NCI-H2171 treated with DMSO at 0.1 percent for 48 hours (cell line): ENCODE data around the gene HTRA1.

ENCODE experiments used
- DNase-seq: peaks from one replicate; lab custom pipeline; 2025; lab: John Stamatoyannopoulos, UW

Gene HTRA1

GRCh38 chr10:122495406-122496340 is 34.3 kb downstream of the HTRA1 start:
- DNase-seq, result no peak

GRCh38 chr10:122497241-122497640 is 35.9 kb downstream of the HTRA1 start:
- DNase-seq, result no peak

GRCh38 chr10:122498521-122498920 is 37.2 kb downstream of the HTRA1 start:
- no peak for DNase-seq

DNA sequence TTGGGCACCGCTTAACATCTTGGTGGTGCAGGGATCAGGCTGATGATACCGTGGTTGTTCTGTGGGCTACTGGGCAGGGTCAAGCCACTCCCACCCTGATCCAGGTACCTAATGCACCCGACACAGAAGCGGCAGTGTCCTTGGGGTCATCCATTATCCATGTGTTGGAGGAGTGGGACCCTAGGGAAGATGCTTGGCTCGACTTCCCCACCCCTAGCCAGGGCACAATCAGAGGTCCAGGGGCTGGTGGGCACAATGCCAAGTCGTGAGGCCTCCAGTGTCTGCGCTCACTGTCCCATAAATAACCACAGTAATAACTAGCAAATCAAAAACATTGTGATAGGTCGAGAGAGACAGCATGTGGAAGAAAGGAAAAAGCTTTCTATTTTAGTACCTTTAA is 37.7 kb downstream of the HTRA1 start:
- DNase-seq, result no peak

GRCh38 chr10:122499491-122499941 is 38.2 kb downstream of the HTRA1 start:
- no peak for DNase-seq

- no peak for DNase-seq
Measured at GRCh38 chr10:122500194-122500593, 38.8 kb downstream of the HTRA1 start.

DNA sequence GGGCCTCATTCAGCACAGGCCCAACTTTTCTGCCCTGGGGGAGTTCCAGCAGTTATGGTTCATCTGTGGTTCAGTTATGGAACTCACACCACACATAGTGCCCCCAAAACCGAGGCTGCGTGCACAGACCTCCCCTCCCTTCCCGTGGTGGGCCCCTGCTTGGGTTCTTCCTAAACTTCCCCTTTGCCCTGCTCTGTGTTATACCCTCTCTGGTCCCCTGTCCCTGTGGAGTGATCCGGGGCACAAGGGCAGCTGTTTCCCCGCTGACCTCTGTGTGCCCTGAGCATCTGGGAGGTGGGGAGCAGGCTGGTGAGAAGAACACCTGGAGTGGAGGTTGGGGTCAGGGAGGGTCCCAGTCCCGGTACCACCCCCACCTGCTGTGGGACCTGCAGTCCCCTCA is 39.4 kb downstream of the HTRA1 start:
- DNase-seq, result no peak

DNA sequence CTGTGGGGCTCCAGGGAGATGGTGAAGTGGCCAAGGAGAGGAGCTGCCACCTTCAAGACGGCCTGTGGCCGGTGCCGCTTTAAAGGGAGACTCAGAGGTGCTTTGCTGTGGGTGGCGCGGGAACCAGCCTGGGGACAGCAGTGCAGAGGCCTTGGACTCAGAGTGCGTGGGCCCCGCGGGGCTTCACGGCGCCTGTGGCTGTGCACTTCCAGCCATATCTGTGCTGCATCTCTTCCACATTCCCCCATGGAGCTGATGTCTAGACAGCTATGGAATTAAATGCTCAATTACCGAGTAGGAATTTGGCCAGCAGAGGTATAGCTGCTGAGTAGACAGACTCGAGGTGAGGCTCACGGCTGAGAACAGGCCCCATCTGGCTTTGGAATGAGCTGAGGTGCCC is 41.7 kb downstream of the HTRA1 start:
- DNase-seq, result no peak

DNA sequence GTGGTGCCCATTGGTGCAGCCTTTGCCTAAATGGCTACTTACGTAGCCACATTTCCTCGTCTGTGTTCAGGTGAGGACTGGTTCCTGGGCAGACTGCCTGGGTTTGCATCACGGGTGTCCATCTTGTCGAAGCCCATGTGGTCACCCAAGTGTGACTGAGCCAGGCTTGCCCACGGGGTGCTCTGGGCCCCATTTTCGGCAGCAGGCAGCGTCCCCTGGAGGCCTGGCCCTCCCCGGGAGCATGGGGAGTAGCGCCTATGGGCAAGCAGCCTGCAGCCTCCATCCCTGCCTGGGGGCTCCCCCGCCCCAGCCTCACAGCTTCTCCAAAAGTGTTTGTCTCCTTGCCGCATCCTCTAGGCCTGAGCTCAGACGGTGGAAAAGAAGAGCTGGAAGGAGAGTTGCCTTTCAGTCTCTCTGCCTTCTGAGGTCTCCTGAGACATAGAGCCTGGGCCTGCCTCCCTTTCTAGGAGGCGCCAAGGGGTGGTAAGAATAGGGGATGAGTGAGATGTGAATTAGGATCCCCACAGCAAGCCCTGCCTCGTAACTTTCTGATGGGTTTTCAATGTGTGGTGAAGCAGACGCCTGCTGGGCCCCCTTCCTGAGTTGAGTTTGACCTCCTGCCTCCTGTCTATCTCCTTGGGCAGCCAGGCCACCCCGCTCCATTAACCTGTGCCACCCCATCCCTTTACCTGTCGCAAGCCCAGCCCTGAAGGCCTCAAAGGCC is 42.7 kb downstream of the HTRA1 start:
- no peak for DNase-seq

DNA sequence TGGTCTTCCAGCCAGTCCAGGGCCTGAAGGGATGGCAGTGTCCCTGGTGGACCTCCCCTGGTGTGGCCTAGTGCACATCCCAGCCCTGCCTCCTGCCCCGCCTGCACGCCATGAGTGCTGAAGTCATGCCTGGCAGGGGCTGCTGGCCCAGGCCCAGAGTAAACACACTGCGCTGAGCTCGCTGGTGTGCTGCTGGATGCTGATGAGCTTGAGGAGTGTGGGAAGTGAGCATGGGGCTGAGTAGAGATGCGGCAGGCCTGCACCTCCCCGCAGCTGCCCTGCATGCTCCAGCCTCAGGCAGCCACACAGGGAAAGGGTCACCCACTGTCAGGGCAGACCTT is 43.2 kb downstream of the HTRA1 start:
- no peak for DNase-seq

DNA sequence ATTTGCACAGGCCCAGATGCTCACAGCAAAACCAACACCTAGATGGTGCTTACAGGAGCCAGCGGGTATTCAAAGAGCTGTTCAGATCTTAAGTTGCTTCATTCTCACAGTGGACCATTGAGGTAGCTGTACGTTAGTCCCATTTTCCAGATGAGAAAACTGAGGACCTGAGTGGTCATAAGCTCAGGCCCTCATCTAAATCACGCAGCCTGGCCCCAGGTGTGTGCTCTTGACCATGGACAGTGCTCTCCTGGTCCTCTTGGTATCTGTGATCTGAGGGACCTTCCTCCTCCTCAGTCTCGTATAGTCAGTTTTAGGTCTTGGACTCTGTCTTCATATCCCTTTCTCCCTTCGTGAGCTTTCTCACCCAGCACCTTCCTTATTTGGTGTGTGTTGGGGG is 43.7 kb downstream of the HTRA1 start:
- no peak for DNase-seq

DNA sequence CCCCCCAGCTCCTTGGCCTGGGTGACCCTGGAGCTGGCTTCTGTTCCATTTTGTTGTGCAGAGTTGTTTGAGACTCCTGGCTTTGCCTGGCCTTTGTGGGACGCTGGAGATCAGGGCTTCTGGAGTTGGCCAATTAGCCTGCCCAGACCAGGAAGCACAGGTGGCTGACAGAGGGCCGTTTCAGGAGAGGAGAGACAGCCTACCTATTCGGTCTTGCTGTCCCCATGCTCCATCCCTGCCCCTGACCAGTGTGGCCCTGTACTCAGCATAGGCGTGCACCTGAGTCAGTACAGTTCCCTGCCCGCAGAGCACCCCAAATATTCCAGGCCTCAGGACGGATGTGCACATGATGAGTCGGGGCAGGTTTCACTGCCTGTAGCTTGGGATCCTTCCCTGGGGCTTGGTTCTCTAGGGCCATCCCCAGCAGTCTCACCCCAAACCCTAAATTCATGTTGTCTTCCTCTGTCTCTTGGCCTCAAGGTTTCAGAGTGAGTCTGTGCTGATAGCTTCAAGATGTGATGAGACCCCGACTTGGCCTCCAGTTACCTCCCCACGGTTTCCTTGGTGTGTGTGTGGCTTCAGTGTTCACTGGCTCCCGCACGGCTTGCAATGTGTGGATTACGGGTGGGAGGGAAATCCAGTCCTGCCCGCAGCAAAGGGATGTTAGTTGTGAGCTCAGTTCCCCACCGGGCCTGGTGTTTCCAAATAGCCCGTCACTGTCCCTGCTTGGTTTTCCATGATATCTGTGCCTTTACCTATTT is 44.7 kb downstream of the HTRA1 start:
- DNase-seq, result no peak

DNA sequence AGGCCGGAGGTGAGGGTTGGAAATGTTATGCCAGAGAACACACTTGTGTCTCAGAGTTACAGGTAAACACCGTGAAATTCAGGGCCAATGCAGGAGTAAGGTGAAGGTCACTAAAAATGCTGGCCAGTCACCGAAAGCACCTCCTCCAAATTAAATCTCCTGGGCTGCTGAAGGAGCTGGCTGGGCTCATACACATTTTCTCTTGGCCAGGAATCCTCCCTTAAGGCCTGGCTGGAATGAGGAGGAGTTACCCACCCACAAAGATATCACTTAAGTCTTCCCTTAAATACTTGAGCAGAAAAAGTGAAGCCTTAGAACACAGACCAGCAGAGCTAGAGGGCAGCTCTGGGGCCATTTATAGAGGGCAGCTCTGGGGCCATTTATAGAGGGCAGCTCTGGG is 46.3 kb downstream of the HTRA1 start:
- no peak for DNase-seq

- DNase-seq, result no peak
Measured at GRCh38 chr10:122508021-122508420, 46.7 kb downstream of the HTRA1 start.

- DNase-seq, result no peak
Measured at GRCh38 chr10:122509323-122509722, 48.0 kb downstream of the HTRA1 start.

DNA sequence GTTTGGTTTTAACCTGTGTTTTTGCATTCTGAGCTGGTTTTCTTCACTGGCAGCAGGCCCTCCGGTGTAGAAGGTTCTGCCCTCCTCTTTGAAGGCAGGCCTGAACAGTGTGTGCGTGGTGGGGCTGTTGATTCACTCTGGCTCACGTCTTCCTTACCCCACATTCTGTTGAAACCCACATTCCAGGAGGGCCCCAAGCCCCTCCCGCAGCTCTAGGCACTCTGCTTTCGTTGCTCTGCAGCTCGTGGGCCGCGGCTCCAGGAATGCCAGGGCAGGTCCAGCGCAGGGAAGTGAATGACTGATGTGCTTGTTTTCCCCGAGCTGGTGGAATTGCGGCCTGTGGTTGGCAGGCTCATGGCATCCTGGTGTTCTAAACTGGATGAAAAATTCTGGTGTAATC is 49.0 kb downstream of the HTRA1 start:
- no peak for DNase-seq

GRCh38 chr10:122510736-122511135 is 49.4 kb downstream of the HTRA1 start:
- peak; percentile 6 for DNase-seq

GRCh38 chr10:122513053-122513452 is 51.7 kb downstream of the HTRA1 start:
- DNase-seq, result no peak

- no peak for DNase-seq
Measured at GRCh38 chr10:122514045-122514840, 52.9 kb downstream of the HTRA1 start.

GRCh38 chr10:122515022-122515424 is 53.7 kb downstream of the HTRA1 start:
- DNase-seq, result no peak

- DNase-seq, result no peak
Measured at GRCh38 chr10:122515588-122516231, 54.4 kb downstream of the HTRA1 start.
